GM21528 (cell line): ENCODE data around the gene LRFN2.

Source experiments
- ATAC-seq: cut with Tn5 transposase; IDR thresholded peaks from one replicate; pipeline ENCODE4 v1.9.1; 2021; ENCODE audit warnings: mild to moderate bottlenecking, moderate library complexity; ENCODE audit not compliant: unreplicated experiment, low FRiP score

LRFN2 gene

DNA sequence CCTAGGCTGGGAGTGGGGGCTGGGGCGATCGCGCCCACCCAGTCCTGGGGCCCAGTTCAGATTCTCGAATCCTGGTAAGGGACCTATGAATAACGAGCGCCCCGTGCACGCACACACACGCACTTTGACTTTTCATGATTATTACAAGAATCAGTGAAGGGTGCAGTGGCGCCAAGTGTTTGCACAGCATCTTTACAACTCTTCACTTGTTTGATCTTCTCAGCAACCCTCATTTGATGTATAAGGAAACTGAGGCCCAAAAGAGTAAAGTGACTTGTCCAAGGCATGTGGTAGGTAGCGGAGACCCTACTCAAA is 863 bp upstream of the LRFN2 start:
- no peak for ATAC-seq

DNA sequence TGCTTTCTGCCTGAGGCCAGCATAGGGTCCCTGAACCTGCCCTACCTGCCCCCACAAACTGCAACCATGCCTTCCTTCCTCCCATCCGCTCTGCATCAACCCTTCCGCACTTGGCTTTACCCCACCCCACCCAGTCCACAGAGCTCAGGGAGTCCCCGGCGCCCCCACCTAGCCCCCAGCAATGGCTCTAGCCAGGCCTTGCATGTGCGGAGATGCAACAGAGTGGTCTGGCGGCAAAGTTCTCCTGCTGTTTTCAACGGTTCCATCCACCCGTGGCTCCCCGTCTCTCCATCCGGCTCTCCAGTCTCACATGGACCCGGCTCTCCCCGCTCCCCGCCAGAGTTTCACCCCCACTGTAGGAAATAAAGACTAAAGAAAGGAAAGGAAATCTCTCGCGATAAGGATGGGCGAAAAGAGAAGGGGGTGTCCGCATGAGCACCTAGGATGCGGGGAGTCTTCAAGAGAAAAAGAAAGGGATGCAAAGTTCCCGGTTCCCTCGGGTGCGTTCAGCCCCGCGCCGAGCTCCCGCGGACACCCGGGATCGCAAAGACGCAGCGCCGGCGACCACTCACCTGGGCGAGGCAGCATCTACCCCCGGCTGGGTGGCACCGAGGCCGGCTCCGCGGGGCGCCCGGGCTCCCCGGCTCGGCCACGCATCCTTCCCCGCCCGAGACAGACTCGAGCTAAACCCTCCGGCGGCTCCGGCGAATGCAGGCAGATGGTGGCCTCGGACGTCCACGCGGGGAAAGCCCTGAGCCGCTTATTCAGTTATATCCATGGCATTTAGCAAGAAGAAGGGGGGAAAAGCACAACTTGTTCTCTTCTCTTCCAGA is 579 bp downstream of the LRFN2 start:
- no peak for ATAC-seq

DNA sequence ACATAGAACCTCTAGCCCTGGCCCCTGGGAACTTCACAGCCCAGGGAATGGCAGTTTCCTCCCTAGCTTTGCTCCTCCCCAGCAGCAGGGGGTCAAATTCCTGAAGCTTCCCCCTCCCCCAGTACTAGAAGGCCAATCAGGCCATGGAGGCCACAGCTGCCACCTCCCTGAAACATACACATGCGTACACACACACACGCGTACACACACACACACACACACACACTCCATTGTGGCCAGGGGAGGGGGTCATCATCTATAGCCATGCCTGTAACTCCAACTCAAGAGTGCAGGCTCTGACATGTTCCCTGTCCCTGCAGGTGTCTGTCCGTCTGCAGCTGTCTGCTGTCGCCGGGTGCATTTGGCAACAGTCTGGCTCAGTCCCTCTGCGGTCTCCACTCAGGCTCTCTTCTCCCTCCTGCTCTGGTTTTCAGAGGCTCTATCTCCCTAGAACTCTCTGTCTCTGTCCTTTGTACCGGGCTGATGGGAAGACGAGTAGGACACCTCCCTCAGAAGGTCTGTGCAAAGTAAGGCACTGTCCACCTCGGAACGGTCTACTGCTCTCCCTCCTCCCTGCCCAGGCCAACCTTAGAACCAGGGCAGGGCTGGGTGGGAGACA is 1.4 kb downstream of the LRFN2 start:
- no peak for ATAC-seq

DNA sequence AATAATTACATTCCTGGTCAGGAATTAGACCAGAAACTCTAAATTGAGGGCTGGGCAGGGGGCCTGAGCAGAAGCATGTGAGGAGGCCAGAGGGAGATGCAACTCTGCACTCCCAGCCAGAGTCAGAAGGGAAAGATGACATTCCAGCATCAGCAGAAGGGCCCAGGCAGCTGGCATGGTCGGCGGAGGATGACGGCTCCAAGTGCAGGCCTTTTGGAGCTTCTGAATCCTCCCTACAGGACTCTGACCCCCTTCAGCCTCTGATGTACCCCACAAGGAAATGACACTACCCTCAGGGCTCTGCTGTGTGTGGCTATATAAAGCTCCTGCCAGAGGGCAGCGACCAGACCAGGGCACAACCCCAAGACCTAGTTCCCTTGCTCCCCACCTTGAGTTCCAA is 1.9 kb downstream of the LRFN2 start:
- ATAC-seq: no peak

DNA sequence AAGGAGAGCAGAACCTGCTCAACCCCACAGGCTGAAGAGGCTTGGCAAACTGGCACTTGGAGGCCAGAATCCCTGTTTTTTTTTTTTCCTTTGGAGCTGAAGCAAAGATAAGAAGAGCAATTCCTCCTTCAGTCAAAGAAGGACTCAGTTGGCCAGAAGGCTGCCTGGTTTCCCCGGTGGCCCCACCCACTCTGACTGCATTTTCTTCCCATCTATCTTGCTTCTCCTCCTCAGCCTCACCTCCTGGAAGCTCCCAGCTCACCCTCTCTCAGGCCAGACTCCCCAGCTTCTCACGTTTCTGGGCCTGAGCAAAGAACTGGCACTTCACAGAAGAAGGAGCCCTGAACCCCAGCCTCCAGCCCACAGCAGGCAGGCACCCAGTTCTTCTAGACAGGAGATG is 2.4 kb downstream of the LRFN2 start:
- no peak for ATAC-seq

DNA sequence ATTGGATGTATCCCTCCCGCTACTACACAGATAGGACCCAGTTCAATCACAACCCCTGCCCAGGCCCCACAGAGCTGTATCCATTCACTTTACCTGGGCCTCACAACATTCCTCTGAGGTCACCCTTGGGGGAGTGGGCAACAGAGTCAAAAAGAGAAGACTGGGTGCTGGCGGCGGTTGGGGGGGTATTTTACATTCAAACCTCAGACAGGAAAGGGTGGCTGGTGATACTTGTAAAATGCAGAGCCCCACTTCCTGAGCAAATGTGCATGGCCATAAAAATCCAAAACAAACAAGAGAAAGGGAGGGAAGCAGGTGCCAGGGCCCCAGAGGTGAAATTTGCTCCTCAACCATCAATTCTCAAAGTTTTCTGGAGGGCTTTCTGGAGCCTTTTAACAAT is 3.5 kb downstream of the LRFN2 start:
- no peak for ATAC-seq

DNA sequence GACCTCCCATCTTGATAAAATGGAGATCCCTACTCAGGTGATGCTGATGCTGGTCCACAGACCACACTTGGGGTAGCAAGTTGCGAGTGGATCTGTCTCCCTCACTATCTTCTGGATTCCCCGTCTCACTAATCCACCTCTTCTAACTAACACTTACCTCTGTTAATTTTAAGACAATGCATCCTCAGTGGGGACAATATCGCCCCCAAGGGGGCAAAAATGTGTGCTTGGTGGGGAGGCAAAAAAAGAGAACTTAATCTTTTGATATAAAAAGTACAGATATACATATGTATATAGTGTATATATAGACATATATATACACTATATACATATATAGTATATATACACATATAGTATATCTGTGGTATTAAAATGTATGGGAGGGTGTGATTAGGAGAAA is 4.3 kb downstream of the LRFN2 start:
- ATAC-seq: no peak

DNA sequence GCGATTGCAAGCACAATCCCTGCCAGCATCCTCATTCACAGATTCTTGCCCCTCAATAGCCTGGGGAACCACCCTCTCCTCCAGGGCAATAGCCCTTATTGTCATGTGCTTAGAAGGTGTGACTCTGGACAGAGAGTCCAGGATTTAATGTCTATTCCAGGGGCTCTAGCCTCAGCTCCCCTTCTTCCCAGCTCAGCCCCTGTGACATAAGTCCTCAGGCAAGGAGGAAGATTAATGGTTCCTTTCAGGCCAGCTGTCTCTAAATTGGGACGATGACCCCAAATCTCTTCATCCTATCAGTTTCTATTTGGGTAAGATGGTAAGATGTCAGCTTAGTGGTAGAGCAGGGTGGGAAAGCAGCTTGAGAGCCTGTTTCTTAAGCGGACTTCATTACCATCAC is 8.1 kb downstream of the LRFN2 start:
- ATAC-seq: no peak

DNA sequence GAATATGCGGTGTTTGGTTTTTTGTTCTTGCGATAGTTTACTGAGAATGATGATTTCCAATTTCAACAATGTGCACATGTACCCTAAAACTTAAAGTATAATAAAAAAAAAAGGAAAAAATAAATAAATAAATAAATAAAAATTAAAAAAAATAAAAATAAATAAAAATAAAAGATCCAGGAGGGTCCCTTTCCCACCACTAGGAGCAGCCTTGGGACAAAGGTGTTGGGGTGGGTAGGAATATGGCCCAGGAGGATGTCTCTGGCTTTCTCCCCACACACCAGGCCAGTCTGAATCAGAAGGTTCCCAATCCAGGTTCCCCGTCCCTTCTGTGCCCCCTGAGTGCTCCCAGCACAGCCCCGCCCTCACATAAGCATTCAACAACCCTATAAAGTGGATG is 9.5 kb downstream of the LRFN2 start:
- ATAC-seq: no peak

DNA sequence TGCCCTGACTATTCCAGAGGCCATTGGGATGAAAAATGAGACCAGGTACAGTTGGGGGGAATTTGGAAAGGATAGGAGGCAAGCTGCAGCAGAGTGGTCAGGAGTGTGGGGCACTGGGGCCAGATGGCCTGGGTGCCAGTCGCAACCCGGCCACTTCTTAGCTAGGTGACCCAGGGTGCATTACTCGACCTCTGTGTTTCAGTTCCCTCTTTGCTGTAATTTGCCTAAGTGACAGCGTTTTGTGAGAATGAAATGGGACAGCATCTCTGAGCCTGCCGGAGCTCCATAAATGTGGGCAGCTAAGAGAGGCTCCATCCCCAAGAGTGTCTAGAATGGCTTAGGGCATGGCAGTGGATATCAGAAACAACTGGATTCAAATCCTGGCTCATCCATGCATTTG is 13.9 kb downstream of the LRFN2 start:
- no peak for ATAC-seq

DNA sequence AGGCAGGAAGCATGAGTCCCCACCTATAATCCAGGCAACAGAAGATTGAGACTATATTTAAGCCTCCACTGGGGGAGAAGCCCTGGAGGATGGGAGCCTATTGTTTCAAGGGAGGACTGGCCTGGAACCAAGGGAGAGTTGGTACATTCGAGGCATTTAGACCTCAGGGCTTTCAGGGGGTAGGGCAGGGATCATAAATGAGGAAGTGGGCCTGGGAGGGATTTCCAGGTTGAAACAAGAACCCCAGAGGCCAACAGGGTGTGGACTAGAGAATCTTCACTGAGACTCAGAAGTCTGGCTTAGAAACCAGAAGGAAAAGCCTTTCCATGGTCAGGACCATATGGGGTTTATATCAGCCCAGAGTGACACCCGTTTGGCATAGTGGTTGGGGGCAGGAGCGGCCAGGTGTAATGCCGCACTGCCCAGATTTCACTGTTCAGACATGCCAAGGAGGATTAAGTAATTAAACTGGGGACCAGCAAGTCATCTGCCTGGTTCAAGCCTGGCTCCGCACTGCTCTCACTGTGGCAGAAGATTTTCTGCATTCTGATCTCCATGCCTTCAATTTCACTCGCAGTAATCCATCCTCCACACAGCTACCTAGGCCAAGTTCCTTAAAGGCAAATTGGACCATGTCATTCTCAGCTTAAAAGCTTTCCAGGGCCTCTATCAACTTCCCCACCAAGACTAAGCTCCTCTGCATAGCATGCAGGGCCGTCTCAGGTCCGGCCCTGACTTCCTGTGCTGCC is 17.8 kb downstream of the LRFN2 start:
- ATAC-seq: no peak

DNA sequence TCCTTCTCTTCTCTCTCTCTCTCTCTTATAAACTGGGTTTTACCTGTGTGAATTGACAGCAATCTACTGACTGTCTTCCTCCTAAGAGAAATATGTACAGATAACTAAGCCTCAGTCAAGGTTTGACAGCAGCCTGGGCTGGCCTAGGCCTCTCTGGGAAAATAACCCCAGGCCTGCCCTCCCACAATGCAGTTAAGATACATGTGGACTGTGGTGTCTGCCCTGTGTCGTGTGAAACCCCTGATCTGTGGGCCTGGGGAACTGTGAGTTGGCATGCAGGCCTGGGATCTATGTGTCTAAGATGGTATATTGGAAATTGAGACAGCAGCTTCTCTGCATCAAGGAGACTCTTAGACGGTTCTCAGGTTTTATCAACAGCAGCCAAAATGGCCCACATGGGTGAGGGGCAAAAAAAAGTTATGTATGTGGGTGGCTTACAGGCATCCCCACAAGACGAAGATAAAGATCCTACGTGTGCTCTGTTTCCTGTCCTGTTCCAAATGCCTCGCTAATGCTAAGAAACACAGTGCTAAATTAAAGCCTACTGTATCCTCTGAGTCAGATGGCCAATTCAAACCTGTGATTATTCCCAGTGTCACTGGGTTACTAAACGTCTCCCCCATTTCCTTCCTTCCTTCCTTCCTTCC is 19.0 kb downstream of the LRFN2 start:
- no peak for ATAC-seq

DNA sequence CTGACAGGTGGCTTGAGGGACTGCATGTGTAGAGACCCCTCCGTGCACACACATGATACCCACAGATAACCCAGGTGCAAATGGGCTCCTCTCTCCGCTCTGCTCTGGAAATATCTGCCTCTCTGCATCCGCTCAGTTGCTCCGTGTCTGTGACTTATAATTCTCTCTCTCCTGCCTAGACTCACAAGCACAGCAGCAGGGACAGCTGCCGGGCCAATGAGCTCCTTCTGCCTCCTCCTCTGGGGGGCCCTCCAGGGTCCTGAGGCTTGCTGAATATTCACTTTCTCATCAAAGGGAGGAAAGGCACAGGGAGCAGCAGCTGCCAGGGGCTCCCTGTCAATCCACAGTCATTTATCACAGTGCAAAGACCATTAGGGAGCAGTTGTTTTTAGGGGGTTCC is 24.1 kb downstream of the LRFN2 start:
- ATAC-seq: no peak

DNA sequence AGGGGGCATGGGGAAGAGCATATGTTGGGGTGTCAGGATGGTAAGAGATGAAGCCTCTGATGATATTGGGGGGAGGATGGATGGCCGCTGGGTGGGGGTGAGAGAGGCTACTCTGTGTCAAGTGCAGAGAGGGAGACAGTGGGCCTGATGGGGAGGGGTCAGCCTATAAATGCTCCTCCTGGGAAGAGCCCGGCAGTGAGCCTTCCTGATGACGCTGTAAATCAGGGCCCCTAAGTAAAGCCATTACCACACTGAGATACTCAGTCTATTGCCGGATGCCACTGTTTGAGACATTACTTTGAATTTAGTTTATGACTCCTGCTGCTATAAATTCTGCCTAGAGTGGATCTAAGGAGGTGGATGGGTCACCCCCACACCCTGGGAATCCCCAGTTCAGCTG is 28.1 kb downstream of the LRFN2 start:
- no peak for ATAC-seq

DNA sequence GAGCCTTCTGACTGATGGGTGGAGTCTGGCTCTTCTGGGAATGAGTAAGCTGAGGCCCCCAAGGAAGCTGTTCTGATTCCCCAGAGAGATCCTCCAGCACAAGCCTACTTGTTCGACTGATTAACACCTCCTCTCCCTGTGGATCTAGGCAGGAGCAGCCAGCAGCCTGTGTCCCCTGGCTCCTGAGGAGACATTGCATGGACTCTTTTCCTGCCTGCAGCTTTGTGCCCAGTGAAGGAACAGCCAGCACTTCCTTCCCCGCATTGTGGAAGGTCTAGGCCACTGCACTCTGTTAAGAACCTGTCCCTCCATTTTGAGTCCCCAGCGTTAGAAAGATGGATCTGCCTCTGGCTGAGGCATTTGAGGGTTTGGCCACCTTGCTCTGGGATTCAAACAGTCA is 29.1 kb downstream of the LRFN2 start:
- no peak for ATAC-seq

DNA sequence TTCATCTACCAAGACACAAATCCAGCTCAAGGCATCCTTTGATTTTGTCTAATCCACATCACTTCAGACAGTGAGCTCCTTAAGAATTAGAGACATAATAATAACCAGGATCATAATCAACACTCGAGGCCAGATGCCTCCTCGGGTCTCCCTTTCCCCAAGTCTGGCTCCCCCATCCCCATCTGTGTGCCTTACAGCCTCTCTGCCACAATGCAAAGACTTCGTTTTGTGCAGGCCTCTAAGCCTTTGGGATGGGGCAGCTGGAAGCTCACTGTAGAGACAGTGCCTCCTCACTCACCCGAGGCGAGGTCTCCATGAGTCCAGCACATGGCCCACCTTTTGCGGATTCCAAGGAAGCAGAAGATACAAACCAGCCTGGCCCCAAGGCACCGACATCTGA is 30.3 kb downstream of the LRFN2 start:
- ATAC-seq: no peak

DNA sequence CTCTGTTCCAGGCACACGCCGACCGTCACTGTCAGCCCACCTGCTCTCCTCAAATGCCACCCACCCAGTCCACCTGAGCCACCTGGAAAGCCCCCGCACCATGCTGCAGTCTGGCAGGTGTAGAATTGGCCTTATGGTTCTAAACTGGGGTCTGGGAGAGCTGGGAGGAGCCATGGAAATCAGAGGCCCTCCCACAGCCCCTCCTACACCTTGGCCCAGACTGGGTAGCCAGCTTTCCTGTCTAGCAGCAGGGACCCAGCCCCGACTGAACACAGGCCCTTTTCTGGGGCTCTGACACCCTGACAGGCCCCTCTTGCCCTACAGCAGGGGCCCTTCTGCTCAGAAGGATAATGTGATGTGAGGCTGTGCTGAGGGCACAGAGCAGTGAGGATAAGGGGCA is 31.1 kb downstream of the LRFN2 start:
- ATAC-seq: no peak

DNA sequence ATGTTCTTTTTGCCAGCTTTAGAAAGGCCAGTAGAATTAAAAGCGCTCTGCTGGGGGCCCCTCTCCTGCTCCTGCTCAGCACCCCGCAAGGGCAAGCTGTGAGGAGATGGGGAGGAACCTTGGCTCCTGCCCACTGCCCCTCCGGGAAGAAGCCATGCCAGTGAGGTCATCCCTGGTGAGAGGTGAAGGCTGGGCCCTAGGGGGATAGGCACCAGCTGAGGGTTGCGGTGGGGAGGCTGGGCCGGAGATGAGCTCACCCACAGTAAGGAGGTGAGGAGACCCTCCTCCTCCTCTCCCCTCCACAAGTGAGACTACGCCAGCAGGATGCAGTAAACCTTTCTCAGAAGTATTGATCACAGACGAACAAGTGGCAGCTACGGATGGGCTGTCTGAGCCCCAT is 32.1 kb downstream of the LRFN2 start:
- no peak for ATAC-seq

DNA sequence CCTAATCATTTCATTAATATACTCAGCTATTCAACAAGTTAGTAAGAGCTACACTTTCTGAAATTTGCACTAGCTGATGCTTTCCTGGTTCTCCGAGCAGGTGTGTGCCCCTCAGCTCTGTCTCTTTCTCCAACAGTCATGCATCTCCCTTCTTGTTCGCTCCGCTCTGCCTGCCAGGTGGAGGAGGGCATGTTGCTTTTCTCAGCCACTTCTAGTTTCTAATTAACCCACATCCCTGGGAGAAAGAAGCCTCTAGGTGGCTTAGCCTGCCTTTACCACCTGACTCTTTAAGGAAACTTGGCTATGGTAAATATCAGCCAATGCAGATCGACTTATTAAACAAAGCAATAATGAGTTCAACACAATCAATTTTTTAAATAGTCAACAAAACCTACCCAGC is 34.2 kb downstream of the LRFN2 start:
- no peak for ATAC-seq

DNA sequence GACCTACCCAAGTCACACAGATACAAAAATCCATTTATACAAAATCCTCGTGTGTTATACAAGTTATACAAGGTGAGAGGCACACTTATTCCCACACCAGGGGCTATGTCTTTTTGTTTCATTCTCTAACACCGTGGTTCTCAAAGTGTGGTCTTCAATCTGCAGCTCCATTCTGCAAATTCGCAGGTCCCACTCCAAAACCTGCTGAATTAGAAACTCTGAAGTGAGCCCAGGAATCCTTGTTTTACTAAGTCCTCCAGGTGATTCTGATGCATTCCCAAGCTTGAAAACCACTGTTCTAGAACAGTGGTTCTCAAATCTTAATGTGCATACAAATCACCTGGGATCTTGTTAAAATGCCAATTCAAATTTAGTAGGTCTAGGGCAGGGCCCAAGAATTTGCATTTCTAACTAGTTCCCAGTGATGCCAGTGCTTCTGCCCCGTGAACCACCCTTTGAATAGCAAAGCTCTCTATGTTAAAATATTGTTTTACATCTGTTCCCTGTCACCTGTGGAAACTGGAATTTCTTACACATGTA is 35.1 kb downstream of the LRFN2 start:
- ATAC-seq: no peak
